ENCODE data around the gene LHX2. TPM values are rescaled to one million over a fixed set of nuclear protein-coding genes. Genes with fewer than 3 reads are reported as not detected.

LHX2 gene
- total and polyA plus RNA-seq, 2 of the 13 experiments (the other 11 are each of a cell fraction or from before 2014, with no cell fraction given): not detected

DNA sequence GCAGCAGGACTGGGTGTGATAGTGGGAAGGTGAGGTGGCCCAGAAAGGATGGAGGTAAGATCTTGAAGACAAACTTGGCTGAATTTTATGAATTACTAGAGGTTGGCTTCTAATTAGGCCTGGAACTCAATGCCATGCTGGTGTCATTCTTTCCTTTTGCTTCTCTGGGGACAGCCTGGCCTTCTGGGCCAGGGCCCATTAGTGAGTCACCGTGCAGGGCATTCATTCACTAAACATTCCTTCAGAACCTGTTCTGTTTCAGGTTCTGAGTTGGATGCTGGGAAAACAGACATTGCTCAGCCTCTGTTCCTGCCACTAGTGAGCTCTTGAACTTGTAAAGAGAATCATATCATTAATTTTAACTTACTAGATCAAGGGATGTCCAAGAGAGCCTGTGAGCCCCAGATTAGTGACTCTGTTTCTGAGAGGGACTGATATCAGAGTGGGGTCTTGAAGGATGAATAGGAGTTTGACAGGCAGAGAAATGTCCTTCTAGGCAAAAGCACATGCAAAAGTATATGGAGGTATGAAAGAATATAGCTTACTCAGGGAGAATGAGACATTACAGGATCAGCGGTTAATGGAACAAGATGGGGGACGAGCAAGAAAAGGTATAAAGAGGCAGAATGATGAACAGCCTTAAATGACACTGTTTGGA lies 66.5 kb downstream of the LHX2 start:
- Histone ChIP-seq H3K79me2 (ENCODE audit: insufficient read depth, low read length) (no peaks in the 10 kb centered on the region), H3K4me3 (replicated peaks in 1 of 3; ENCODE audit: insufficient read depth in 1 of 3, low read depth in 2 of 3, low read length in 3 of 3) (peak overlapping the region in 1 of 3 experiments; percentile 5; a peak in 1 of 6 replicates), H3K27me3 (ENCODE audit: control insufficient read depth in 1 of 2, insufficient read depth in 2 of 2, low read length in 2 of 2) (peaks cover 0 to 2% of the 10 kb centered on the region in 2 experiments; a peak in 3 of 5 replicates), H3K4me1 (ENCODE audit: insufficient read depth, low read length) (peaks cover 27% of the 10 kb centered on the region), H3K9me3 (ENCODE audit: low read length) (no peaks in the 10 kb centered on the region), H2AFZ (ENCODE audit: low read length) (no peak overlapping the region), H4K20me1 (ENCODE audit: insufficient read depth, low read length) (no peaks in the 10 kb centered on the region), H3K27ac (ENCODE audit: extremely low read length, insufficient read depth, low read length) (no peak overlapping the region), H3K4me2 (ENCODE audit: low read depth, low read length) (peak overlapping the region; percentile 43), H3K9ac (ENCODE audit: insufficient read depth, low read depth, low read length) (no peak overlapping the region), H3K36me3 (replicated peaks in 1 of 2; ENCODE audit: control insufficient read depth in 1 of 2, insufficient read depth in 2 of 2, low read length in 2 of 2) (no peaks in the 10 kb centered on the region)
- CTCF ChIA-PET (ENCODE audit: low intra/inter-chr PET ratio, low total read pairs): no interaction called here
- WGBS (ENCODE audit: low lambda C conversion rate): 0% methylated on average over 3 of the region's 3 CpGs
- FAIRE-seq (no peak), DNase-seq (ENCODE audit: low spot score) (peak; percentile 34), ATAC-seq (peak; percentile 73)
- in situ Hi-C loops (cut with HindIII; ENCODE audit: extremely low pct_ligation_motif_present, low pct_unique_long_range_greater_than_20kb) (no loop called here), intact Hi-C loops (cut with micrococcal nuclease; ENCODE audit: unreplicated experiment) (no loop called here)
- POLR2A ChIA-PET: interaction anchor here (0.5 kb wide), 1 partner anchor 613 kb away, joined by 3 read pairs; no protein-coding TSS in a partner anchor
- BruUV-seq (replicated peaks): no TSS peak
- TF ChIP-seq FOSL2 (CRISPR knock-in tag; IDR thresholded peaks at IDR 0.05) (peak; percentile 78), ZNF143 (CRISPR knock-in tag; IDR thresholded peaks at IDR 0.05) (no peak)

GRCh38 chr9:124078641-124079040 lies 67.1 kb downstream of the LHX2 start:
- DNase-seq (ENCODE audit: low spot score) (peak; percentile 75), FAIRE-seq (peak; percentile 49), ATAC-seq (peak; percentile 92)
- Histone ChIP-seq H3K27ac (ENCODE audit: extremely low read length, insufficient read depth, low read length) (no peak overlapping the region), H2AFZ (ENCODE audit: low read length) (no peak overlapping the region), H3K4me3 (replicated peaks in 1 of 3; ENCODE audit: insufficient read depth in 1 of 3, low read depth in 2 of 3, low read length in 3 of 3) (peak overlapping the region in 1 of 3 experiments; percentile 5; a peak in 1 of 6 replicates), H3K79me2 (ENCODE audit: insufficient read depth, low read length) (no peaks in the 10 kb centered on the region), H3K4me1 (ENCODE audit: insufficient read depth, low read length) (peaks cover 27% of the 10 kb centered on the region), H3K9ac (ENCODE audit: insufficient read depth, low read depth, low read length) (no peak overlapping the region), H3K9me3 (ENCODE audit: low read length) (no peaks in the 10 kb centered on the region), H4K20me1 (ENCODE audit: insufficient read depth, low read length) (no peaks in the 10 kb centered on the region), H3K36me3 (replicated peaks in 1 of 2; ENCODE audit: control insufficient read depth in 1 of 2, insufficient read depth in 2 of 2, low read length in 2 of 2) (no peaks in the 10 kb centered on the region), H3K4me2 (ENCODE audit: low read depth, low read length) (peak overlapping the region; percentile 43), H3K27me3 (ENCODE audit: control insufficient read depth in 1 of 2, insufficient read depth in 2 of 2, low read length in 2 of 2) (no peaks in the 10 kb centered on the region; a peak in 2 of 5 replicates)
- POLR2A ChIA-PET: interaction anchor here (0.5 kb wide), 1 partner anchor 613 kb away, joined by 3 read pairs; no protein-coding TSS in a partner anchor
- intact Hi-C loops (cut with micrococcal nuclease; ENCODE audit: unreplicated experiment): no loop called here
- no TSS peak for BruUV-seq (replicated peaks)
- CTCF ChIA-PET (ENCODE audit: low intra/inter-chr PET ratio, low total read pairs): no interaction called here
- in situ Hi-C loops (cut with HindIII; ENCODE audit: extremely low pct_ligation_motif_present, low pct_unique_long_range_greater_than_20kb): no loop called here
- 0% methylated on average over 4 of the region's 4 CpGs for WGBS (ENCODE audit: low lambda C conversion rate)
- no peak for TF ChIP-seq WIZ (CRISPR knock-in tag; IDR thresholded peaks at IDR 0.05)
- TF ChIP-seq HMG20A (CRISPR knock-in tag; IDR thresholded peaks at IDR 0.05; ENCODE audit: borderline replicate concordance): peak; percentile 31; the same call in 1 of the 2 replicates
- no peak for TF ChIP-seq SP4 (CRISPR knock-in tag; IDR thresholded peaks at IDR 0.05)
- no peak for TF ChIP-seq SOX6 (IDR thresholded peaks at IDR 0.05)
- TF ChIP-seq SOX6 (CRISPR knock-in tag; IDR thresholded peaks at IDR 0.05): peak; percentile 77
- TF ChIP-seq HNF1A (IDR thresholded peaks at IDR 0.05; ENCODE audit: low read depth): no peak
- no peak for TF ChIP-seq HNF1A (CRISPR knock-in tag; IDR thresholded peaks at IDR 0.05; ENCODE audit: borderline replicate concordance)
- TF ChIP-seq FUBP1 (CRISPR knock-in tag; IDR thresholded peaks at IDR 0.05; ENCODE audit: borderline replicate concordance): no peak
- 0 out of 2 replicates have a peak, but pooled peaks have one; percentile 22 for TF ChIP-seq ZMYM4 (CRISPR knock-in tag; IDR thresholded peaks at IDR 0.05)
- TF ChIP-seq ZSCAN20 (CRISPR knock-in tag; IDR thresholded peaks at IDR 0.05; ENCODE audit: borderline replicate concordance): no peak
- TF ChIP-seq MED8 (CRISPR knock-in tag; IDR thresholded peaks at IDR 0.05; ENCODE audit: insufficient replicate concordance): no peak

Measured in HepG2 (cell line).